Stimulated activated CD4-positive, alpha-beta T cell treated with anti-CD3 and anti-CD28 coated beads, TNF-alpha, amount 100 ng/mL, for 4 hours (primary cell): ENCODE data around the gene ATP4B.

ENCODE experiments used
- DNase-seq, 3 experiments: peaks; one replicate each; pipeline ENCODE4 v3.0.0-alpha.2; 2020; ENCODE audit warnings: low read depth in 3 of 3

The ATP4B gene

GRCh38 chr13:113642563-113642962 lies 15.4 kb downstream of the ATP4B start:
- DNase-seq: no peak

- no peak for DNase-seq
Measured at GRCh38 chr13:113641426-113641825, 16.6 kb downstream of the ATP4B start.

GRCh38 chr13:113639616-113640262 lies 18.3 kb downstream of the ATP4B start:
- DNase-seq: no peak

GRCh38 chr13:113638806-113639205 lies 19.2 kb downstream of the ATP4B start:
- DNase-seq: no peak

- no peak for DNase-seq
Measured at GRCh38 chr13:113638173-113638746, 19.7 kb downstream of the ATP4B start.

- no peak for DNase-seq
Measured at GRCh38 chr13:113637262-113638160, 20.5 kb downstream of the ATP4B start.

- DNase-seq: no peak
Measured at GRCh38 chr13:113636266-113636963, 21.6 kb downstream of the ATP4B start.

GRCh38 chr13:113635709-113636108 lies 22.3 kb downstream of the ATP4B start:
- no peak for DNase-seq

- DNase-seq: no peak
Measured at GRCh38 chr13:113635048-113635420, 23.0 kb downstream of the ATP4B start.

- no peak for DNase-seq
Measured at GRCh38 chr13:113634279-113635047, 23.5 kb downstream of the ATP4B start.

GRCh38 chr13:113633485-113633873 lies 24.5 kb downstream of the ATP4B start:
- DNase-seq: no peak

- no peak for DNase-seq
Measured at GRCh38 chr13:113632706-113633484, 25.1 kb downstream of the ATP4B start.

GRCh38 chr13:113631341-113632095 lies 26.5 kb downstream of the ATP4B start:
- no peak for DNase-seq

GRCh38 chr13:113630804-113631203 lies 27.2 kb downstream of the ATP4B start:
- no peak for DNase-seq

- no peak for DNase-seq
Measured at GRCh38 chr13:113630296-113630695, 27.7 kb downstream of the ATP4B start.

GRCh38 chr13:113629866-113630265 lies 28.1 kb downstream of the ATP4B start:
- DNase-seq: no peak

- DNase-seq: no peak
Measured at GRCh38 chr13:113628291-113629270, 29.4 kb downstream of the ATP4B start.

GRCh38 chr13:113627136-113627535 lies 30.9 kb downstream of the ATP4B start:
- no peak for DNase-seq
